ENCODE results near the gene MYLK.

MYLK gene

GRCh38 chr3:123584284-123584987 is 299.7 kb downstream of the MYLK start:
- DNase-seq: peak in 1 of 2 donors; percentile 24

GRCh38 chr3:123583561-123583960 is 300.6 kb downstream of the MYLK start:
- DNase-seq: no peak

GRCh38 chr3:123582315-123582714 is 301.8 kb downstream of the MYLK start:
- no peak for DNase-seq

- DNase-seq: no peak
These were observed 308.0 kb downstream of the MYLK start for GRCh38 chr3:123576122-123576521.

- DNase-seq: no peak
These were observed 312.2 kb downstream of the MYLK start for GRCh38 chr3:123571973-123572365.

GRCh38 chr3:123571264-123571972 is 312.7 kb downstream of the MYLK start:
- no peak for DNase-seq

GRCh38 chr3:123568875-123569274 is 315.3 kb downstream of the MYLK start:
- no peak for DNase-seq

GRCh38 chr3:123568034-123568433 is 316.1 kb downstream of the MYLK start:
- DNase-seq: no peak

- DNase-seq: no peak
These were observed 320.1 kb downstream of the MYLK start for GRCh38 chr3:123564056-123564455.

- no peak for DNase-seq
These were observed 321.6 kb downstream of the MYLK start for GRCh38 chr3:123562547-123562946.

- DNase-seq: no peak
These were observed 322.9 kb downstream of the MYLK start for GRCh38 chr3:123561188-123561587.

Measured in activated CD4-positive, alpha-beta T cell treated with anti-CD3 and anti-CD28 coated beads for 4 hours (primary cell).